H4 (cell line): ENCODE measurements around the gene MAGI2. TPM values are rescaled to one million over a fixed set of nuclear protein-coding genes. Genes with fewer than 3 reads are reported as not detected.
A peak's percentile ranks its signal among the peaks of the same experiment; 100 is the strongest.

Experiments
- DNase-seq: peaks from one replicate; pipeline ENCODE4 v3.0.0-alpha.2; 2015; ENCODE audit warnings: low spot score
- total RNA-seq: library from RNA; depleted of rRNA; stranded (reverse); fragments of >200 nt; shearing (Covaris generic); gene quantifications from 2 replicates; pipeline ENCODE4 v1.2.3, GENCODE V29; 2014

Gene MAGI2
- total RNA-seq, 1 experiment from 2014 or later, result 1.8 TPM

DNA sequence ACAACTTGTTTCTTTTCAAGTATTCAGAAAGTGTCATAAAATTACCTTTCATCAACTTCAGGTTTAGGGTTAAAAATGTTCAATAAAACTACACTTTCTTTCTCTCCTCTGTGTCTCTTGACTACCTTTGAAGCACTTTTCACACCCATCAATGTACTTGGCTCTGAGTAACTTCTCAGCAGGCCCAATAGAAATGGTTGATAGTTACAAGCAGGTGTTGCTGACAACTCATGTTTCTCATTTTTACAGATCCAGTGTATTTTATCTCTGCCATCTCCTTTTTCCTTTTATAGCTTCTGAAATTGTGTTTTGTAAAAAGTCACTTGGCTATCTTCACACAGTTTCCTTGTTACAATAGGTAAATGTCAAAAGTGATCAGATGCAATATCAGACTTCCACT lies 1306.9 kb downstream of the MAGI2 start:
- DNase-seq, result no peak

DNA sequence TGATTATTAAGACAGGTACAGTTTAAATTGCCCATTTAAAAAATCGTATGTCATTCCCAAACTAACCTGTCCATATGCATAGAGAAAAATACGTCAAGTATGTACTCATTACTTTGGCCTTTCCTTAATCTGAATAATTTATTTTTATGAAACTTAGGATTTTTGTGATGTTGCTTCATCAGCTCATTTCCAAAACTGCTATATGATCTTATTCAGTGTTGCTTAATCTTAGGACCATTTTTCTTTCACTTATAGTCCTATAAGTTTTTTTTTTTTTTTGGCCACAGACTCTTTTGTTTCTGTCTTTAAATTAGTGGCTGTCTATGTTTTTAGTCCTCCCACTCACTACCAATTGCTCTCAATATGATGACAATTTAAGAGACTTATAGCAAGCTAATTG lies 1309.8 kb downstream of the MAGI2 start:
- no peak for DNase-seq

DNA sequence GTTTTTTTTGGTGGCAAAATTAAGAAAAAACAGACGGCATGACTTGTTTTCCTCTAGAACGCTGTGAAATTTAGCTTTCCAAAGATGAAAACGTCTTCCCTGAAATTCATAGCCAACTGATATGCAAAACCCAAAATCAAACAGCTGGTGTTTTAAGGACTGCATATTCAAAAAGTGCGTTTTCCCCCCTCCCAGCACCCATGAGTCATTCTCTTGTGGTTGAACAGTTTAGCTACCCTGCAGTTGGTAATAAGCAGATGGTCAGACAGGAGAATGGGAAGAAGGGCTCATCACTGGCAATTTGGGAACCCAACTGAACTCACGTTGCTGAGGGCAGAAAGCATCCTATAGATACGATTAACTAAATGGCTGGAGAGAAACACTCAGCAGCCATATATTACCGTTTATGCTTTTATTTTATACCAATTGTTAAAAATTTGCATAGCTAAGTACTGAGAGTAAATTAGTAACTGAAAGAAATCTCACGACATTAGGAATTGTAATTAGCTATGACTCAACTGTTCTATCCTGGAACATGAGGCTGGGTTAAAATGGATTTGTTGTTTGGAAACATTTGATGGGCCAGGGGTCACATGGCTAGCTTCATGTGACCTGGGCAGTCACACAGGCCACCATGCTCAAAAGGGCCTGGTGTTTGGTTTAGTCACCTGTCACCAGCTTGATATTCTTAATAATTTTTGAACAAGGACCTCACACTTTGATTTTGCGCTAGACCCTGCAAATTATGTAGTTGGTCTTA lies 1311.8 kb downstream of the MAGI2 start:
- DNase-seq, result peak; percentile 61

DNA sequence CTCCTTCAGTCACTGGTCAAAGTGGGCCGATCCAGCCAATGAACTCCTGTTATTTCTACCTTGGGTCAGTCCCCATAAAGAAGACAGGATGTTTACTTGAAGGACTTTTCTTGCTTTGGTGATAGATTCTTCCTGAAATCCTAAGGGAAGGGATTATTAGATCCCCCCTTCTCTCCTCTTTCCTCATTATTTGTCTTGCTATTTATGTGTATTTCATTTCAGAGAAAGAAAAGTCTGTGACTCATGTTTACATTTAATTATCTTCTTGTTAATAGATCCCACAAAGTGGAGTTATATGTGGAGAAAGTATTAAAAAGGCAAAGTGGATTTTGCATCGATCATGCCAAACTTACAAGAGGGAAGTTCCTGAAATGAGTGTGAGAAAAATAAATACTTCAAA lies 1313.4 kb downstream of the MAGI2 start:
- DNase-seq, result no peak

DNA sequence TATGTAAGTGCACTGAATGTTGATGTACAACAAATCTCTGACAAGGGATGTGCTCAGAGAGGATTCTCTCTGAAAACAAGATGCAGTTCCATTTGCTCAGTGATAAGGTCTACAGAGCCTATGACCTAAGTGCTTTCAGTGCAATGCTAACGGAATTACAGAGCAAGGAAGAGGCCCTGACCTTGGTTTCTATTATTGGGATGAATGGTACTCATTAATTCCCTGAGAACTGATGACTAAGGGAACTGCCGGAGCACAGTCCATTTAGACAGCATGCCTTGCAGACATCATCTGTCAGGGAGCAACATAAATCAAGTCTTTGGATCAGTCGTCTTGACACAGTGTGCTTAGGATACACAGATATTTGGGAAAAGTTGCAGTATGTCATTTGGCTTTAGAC lies 1314.1 kb downstream of the MAGI2 start:
- no peak for DNase-seq

DNA sequence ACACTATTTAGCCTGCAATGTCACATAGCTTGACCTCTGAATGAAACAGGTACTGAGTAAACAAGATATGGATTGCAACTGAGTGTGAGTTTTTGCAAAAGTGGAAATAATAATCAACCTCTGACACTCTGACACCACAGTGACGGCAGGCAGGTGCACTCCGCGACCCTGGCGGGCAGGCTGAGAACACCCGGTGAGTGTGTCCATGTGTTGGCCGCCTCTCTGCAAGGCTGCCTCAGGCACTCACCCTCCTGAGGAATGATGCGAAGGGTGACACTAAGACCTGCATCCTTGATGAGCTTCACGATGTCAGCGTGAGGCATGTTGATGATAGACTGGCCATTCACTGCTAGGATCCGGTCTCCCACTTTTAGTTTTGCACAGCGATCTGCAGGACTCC lies 1318.7 kb downstream of the MAGI2 start:
- DNase-seq, result no peak

DNA sequence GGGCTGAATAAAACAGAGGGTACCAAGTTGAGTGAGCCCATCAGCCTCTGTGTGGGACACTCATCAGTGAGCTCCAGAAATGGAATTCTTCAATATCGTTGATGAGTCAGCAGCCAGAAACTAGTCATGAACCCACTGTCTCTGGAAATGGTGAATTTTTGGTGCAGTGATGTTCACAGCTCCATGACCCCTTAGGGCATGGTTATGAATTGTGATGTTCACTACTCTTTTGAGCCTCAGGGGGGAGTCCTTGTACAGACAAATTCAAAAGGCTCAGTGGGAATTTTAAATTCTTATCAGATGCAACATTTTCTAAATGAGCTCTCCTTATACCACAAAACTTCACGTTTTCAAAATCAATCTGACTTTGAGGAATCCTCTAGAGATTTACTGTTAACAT lies 1319.2 kb downstream of the MAGI2 start:
- DNase-seq, result peak; percentile 63

DNA sequence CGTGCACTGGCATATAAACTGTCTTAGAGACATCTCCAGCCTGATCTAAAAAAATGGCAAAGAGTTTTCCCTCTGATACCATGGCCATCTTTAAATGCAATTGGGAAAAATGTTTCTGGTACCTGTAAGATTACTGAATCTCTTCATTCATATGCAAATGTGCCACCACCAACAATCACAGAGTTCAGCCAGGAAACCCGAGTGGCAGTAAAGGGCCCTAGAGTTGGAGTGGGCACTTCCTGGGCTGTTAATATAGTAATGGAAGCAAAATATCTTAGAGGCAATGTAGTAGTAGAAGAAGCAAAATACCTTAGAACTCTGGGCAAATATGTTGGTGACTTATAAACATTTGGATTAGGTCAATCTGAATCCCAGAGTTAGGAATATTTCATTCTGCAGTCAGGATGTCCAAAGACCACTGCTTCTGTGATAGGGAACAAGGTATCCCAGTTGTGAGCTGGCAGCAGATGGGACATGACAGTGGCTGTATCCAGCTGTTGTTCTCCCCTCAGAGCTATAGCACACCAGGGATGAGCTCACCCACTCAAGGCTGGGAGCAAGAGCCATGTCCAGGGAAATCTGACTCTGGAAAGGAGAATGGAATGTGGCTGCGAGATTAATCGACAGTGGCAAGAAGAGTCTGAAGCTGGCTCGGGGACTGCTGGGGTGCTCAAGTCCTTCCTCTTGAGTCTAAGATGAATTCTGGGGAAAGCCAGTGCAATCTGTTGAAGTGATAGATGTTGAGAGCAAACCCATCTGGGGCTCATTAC lies 1322.8 kb downstream of the MAGI2 start:
- DNase-seq, result no peak

DNA sequence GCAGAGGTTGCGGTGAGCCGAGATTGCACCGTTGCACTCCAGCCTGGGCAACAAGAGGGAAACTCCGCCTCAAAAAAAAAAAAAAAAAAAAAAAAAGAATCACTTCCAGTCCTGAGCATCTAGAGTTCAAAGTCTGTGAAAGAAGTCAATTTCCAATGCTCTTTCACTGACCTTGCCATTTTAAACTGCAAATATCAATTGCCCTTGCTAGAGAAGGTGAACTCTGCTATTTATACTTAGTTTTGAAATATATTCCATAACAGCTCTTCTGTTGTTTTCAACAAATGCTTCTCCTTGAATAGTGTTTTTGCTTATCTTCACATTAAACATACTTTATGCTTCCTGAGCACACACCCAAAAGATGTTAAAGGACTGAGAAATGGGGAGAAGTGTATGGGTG lies 1323.6 kb downstream of the MAGI2 start:
- no peak for DNase-seq

DNA sequence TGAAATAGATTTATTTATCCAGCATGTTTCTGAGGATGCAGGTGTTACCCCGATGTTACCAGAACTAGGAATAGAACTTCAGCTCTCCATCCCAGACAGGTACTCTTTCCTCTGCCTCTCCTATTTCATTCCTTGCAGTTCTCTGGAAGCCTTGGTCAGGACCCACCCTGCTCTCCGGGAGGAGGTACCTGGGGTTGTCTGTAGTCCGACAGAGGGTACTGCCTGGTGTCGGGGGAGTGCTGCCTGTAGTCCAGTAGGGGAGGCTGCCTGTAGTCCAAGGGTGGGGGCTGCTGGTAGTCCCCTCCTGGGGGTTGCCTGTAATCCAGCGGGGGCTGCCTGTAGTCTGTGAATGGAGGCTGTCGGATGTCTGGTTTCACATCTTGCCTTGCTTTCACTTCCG lies 1326.5 kb downstream of the MAGI2 start:
- no peak for DNase-seq

DNA sequence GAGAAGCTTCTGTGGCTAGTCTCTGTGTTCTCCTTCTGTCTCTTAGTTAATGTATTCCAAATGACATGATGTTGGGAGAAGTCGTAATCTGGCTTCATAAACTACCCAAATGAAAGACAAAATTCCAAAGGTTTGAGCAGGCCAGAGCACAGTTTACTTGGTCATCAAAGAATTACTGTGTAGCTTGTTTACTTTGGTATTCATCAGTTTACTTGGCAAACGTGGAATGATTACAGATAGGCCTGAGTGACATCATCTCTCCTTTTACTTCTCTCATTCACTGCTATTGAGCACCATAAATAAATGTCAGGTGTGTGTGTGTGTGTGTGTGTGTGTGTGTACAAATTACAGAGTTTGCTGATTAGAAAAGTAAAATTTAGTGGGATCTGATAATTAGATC lies 1327.6 kb downstream of the MAGI2 start:
- DNase-seq, result peak; percentile 76

DNA sequence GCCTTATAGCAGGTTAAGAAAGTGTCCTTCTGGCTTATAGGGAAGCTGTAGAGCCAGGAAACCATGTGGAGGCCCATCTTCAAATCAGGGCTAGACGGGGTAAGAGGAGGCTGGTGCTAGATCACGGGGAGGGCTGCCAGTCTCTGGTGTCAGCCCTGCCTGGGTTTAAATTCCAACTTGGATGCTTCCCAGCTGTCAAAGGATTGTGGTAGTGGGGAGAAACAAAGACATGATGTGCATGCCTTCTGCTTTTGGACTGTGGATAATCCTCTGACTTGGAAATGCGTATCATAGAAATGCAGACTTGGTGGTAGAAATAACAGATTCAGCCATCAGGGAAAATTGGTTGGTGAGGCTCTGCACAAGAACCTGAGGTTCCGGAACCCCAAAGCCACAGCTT lies 1329.3 kb downstream of the MAGI2 start:
- DNase-seq, result no peak

DNA sequence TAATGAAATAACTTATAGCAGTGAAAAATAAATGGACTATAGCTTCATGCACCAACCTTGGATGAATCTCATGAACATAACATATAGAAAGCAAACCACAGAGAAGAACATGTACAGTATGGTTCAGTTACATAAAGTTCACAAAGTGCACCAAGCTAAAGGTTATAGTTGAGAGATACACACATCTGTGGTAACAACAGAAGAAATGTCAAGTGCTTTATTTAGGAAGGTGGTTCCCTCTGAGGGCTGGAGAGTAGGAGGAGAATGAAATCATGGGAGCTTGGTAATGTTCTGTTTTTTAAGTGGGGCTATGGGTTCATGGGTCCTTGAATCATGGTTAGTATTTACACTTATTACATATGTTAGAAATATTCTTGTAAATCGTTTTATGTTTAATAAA lies 1331.6 kb downstream of the MAGI2 start:
- DNase-seq, result no peak

DNA sequence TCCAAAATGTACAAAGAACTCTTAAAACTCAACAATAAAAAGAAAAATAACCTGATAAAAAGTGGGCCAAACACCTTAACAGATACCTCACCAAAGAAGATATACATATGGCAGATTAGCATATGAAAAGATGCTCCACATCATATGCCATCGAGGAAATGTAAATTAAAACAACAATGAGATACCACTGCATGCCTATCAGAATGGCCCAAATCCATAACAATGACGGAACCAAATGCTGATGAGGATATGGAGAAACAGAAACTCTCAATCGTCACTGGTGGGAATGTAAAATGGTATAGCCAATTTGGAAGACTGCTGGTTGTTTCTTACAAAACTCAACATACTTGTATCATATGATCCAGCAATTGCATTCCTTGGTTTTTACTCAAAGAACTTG lies 1335.0 kb downstream of the MAGI2 start:
- DNase-seq, result no peak

DNA sequence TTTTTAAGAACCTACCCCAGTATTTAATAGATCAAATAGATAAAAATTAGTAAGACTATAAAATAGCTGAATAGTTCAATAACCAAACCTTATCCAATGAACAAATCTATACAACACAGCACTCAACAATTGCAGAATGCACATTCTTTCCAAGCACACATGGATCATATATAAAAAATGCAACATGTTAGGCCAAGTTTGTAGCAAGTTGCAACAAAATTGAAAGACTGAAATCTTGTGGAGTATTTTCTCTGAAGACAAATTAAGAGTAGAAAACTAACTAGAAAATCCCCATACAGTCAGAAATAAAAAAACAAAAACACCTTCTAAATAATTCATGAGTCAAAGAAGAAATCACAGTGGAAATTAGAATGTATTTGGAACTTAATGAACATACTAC lies 1337.6 kb downstream of the MAGI2 start:
- no peak for DNase-seq

DNA sequence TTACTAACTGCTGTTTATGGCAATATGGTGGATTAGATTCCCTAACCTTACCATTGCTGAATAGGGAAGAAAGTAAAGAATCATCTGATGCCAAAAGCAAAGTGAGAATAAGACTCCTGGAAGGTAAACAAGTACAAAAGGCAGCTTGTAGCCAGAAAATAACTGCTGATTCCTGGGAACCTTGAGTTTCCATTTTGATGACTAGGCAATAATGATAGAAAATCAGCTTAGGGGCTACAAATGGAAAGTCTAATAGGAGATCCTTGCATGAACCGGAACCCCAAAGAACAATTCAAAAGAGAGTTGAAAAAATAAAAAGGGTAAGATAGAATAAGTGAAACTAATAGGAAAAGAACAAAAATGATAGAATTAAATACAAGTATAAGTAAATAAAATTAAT lies 1338.5 kb downstream of the MAGI2 start:
- DNase-seq, result no peak

DNA sequence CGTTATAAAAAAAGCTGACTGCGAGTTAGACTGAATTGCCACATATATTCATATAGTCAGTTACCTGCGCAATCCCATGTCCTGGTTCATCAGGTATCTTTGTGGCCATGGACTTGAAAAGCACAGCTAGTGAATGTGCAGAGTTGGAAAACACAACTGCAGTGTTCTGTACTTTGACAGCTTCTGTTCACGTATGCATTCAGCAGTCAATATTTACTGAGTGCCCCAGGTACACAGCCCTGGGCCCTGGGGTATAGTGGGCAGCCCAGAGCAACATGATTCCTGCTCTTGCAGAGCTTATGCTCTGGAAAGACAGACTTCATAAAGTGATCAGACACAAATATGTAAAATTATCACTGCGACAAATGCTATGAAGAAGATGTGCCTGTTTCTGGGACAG lies 1341.0 kb downstream of the MAGI2 start:
- DNase-seq, result no peak

DNA sequence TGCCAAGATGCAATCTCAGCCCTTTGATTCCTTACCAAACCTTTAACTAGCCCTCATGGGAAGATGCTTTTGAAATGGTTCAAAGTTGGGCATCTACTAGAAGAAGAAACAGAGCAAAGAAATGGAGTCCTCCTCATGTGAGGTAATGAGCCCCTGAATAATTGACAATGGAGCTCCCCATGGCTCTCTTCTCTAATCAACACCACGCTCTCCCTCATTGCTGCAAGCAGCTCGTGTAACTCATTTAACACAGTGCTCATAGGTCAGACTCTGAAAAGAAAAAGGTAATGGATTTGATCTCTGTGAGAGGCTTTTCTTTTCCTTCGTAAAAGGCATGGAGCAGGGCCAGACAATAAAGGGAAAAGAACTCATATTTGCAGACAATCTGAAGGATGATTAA lies 1342.1 kb downstream of the MAGI2 start:
- no peak for DNase-seq

DNA sequence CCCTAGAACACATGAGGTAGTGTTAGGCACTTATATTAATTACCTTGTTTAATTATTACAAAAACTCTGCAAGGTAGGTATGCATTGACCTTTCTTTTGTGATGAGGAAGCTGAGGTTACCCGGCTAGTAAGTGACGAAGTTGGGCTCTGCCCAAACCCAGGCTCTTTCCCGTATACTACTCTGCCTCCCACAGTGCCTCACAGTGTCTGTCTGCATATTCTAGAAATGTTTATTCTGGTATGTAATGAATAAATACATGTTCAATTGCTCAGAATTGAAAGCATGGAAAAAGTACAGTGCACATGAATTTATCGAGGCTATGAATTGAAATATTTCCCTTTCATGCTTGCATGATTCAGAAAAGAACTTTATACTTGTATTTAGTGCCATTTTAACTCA lies 1350.0 kb downstream of the MAGI2 start:
- DNase-seq, result no peak

DNA sequence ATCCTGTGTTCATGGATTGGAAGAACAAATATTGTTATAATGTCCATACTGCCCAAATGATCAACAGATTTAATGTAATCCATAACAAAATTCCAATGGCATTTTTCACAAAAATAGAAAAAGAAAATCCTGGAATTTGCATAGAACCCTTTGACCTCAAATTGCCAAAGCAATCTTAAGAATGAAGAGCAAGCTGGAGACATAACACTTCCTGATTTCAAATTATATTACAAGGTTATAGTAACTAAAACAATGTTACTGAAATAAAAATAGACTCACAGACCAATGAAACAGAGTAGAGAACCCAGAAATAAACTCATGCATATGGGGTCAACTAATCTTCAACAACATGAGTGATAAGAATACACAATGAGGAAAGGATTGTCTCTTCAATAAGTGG lies 1352.4 kb downstream of the MAGI2 start:
- DNase-seq, result no peak

DNA sequence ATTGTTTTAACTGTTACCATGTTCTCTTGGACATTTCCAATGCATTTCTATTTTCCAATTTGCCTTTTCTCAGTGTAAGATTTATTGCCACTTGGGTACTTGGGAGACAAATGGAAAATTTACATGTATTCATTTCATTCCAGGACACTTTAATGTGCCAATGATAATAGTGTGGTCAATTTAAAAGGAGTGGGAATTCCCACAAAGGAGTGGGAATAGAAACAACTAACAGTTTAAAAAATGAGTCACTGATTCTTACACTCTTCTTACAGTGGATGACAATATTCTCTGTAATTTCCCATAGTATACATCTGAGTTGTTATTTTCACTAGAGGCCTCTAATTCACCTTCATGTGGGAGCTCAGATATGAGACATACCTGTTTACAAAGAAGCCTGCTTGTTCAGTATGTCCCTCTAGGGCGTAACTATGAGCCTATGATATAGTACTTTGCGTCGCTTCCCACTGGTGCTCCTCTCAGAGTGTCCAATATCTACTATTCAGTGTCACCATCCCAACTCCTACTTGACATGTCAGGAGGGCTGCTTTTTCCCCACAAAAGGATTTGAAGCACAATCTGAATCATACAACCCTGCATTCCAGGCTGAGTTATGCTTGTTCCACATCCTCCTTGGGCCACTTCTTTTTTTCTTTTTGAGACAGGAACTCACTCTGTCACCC lies 1353.6 kb downstream of the MAGI2 start:
- DNase-seq, result peak; percentile 54

DNA sequence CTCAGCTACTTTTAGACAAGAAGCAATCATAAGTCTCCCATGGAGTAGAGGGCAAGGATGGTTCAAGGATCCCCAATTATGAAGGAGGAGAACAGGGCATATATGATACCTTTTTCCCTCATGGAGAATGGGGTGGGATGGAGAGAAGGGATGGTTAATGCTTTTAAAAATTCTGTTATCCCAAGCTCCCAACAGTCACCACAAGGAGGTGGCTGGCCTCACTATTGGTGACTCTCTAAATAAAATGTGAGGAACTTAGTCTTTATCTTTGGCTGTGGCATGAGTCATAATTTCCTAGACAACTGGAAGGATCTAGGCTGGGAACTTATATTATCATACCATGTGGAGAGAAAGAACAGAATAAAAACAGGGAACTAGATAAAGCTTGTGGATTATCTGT lies 1357.9 kb downstream of the MAGI2 start:
- DNase-seq, result peak; percentile 63

DNA sequence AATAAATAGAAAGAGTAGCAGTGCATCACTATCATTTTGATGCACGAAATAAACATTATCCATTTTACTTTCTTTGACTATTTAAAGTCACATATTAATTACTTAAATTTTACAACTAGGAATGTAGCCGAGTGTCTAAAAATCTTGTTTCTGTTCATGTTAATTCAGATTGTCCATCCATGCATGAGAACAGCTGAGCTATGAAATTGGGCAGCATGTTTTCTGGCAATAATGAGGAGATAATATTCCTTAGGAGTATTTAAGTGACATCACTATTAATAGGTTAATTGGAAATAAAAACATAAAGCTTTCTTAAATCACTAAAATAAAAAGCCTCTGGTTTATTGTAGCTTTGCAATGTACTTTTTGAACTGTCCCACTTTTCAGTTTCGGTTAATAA lies 1361.1 kb downstream of the MAGI2 start:
- DNase-seq, result no peak
